ENCODE results near the gene TPST1. TPM values are rescaled to one million over a fixed set of nuclear protein-coding genes. Genes with fewer than 3 reads are reported as not detected.

TPST1 gene
- total and polyA plus RNA-seq, 2 of the 8 experiments (the other 6 are each of a cell fraction or from before 2014, with no cell fraction given): 8.2 to 18.4 TPM

DNA sequence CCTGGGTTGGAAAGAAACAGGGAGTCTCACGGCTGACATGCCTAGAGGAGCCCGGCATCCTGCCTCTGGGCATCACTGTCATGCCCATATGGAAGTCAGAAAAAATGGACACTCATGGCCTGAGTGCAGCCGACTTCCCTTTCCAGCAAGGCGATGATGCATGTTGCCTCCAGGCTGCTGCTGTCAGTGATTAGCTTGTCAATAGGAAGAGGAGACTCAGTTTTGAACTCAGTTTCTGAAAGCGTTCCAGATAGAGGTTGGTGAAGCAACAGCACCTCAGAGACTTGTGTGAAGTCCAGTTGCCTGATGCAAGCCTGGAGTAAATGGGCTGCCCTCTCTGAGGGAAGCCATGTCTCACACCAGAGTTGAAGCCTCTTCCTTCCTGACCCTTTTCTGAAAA, 148.4 kb downstream of the TPST1 start:
- Histone ChIP-seq H3K27me3 (replicated peaks in 1 of 4; ENCODE audit: control insufficient read depth in 3 of 4, extremely low read depth in 1 of 4, insufficient read depth in 3 of 4, low read length in 3 of 4) (no peaks in the 10 kb centered on the region), H2BK12ac (ENCODE audit: low read depth, low read length) (no peak overlapping the region), H3K56ac (replicated peaks; ENCODE audit: insufficient read length, low read depth, low read length) (no peak overlapping the region), H3K23ac (ENCODE audit: insufficient read length) (no peak overlapping the region), H3K79me2 (ENCODE audit: control insufficient read depth in 1 of 2, insufficient read depth in 2 of 2, low read length in 2 of 2) (no peaks in the 10 kb centered on the region), H3K23me2 (ENCODE audit: low read depth, low read length) (no peaks in the 10 kb centered on the region), H2BK15ac (ENCODE audit: low read length) (no peak overlapping the region), H3K4me3 (ENCODE audit: extremely low read depth in 1 of 4, insufficient read depth in 2 of 4, low read depth in 3 of 4, low read length in 4 of 4) (no peak overlapping the region), H3K27ac (ENCODE audit: low read depth, low read length) (no peak overlapping the region), H2AK5ac (ENCODE audit: low read depth, low read length) (no peak overlapping the region), H2BK120ac (replicated peaks; ENCODE audit: low read depth, low read length) (no peak overlapping the region), H4K20me1 (replicated peaks in 1 of 2; ENCODE audit: control insufficient read depth in 1 of 2, insufficient read depth in 2 of 2, low read length in 2 of 2) (no peaks in the 10 kb centered on the region), H3K79me1 (ENCODE audit: low read depth, low read length) (no peaks in the 10 kb centered on the region), H3K9me3 (ENCODE audit: insufficient read depth in 2 of 2, low read depth in 1 of 2, low read length in 1 of 2) (no peaks in the 10 kb centered on the region), H2BK20ac (ENCODE audit: low read length) (no peak overlapping the region), H3K4me2 (ENCODE audit: insufficient read depth in 1 of 2, low read depth in 2 of 2, low read length in 2 of 2) (no peak overlapping the region), H4K8ac (ENCODE audit: extremely low read depth, insufficient read depth, low read length) (no peak overlapping the region), H4K91ac (replicated peaks; ENCODE audit: insufficient read length, low read length) (no peak overlapping the region), H2AFZ (ENCODE audit: low read length) (no peak overlapping the region), H3K9ac (replicated peaks in 1 of 4; ENCODE audit: extremely low read depth in 1 of 4, low read depth in 3 of 4, low read length in 3 of 4) (no peak overlapping the region), H2BK5ac (ENCODE audit: low read depth, low read length) (no peak overlapping the region), H3K18ac (ENCODE audit: extremely low read depth, low read length) (no peak overlapping the region), H4K5ac (ENCODE audit: insufficient read length, low read depth, low read length) (no peak overlapping the region), H3K4me1 (replicated peaks in 1 of 4; ENCODE audit: control insufficient read depth in 3 of 4, insufficient read depth in 4 of 4, low read length in 3 of 4) (peaks cover 0 to 5% (median 2%) of the 10 kb centered on the region in 4 experiments; a peak in 2 of 7 replicates), H3K4ac (replicated peaks; ENCODE audit: insufficient read length, low read depth, low read length) (no peak overlapping the region), H3K36me3 (ENCODE audit: control insufficient read depth in 2 of 4, insufficient read depth in 4 of 4, low read length in 3 of 4) (no peaks in the 10 kb centered on the region), H3K14ac (ENCODE audit: insufficient read length) (no peak overlapping the region)
- DNase-seq (ENCODE audit: low read depth in 1 of 2, low spot score in 2 of 2) (no peak), FAIRE-seq (no peak)
- ChIA-PET POLR2A (ENCODE audit: partially characterized antibody) (interaction anchor here (1.8 kb wide), 1 partner anchor 13 kb away, joined by 4 read pairs; no protein-coding TSS in a partner anchor), CTCF (ENCODE audit: partially characterized antibody) (no interaction called here)
- WGBS, 2 experiments (ENCODE audit: extremely low coverage in 1 of 2, insufficient coverage in 1 of 2, insufficient read length in 1 of 2, insufficient replicate concordance in 2 of 2, low coverage in 1 of 2, low lambda C conversion rate in 2 of 2, missing lambda C conversion rate in 1 of 2): 82% methylated on average over 5 of the region's 5 CpGs; no CpG with 5 or more reads in 1 of the 2 experiments
- TF ChIP-seq, protein P1, sequence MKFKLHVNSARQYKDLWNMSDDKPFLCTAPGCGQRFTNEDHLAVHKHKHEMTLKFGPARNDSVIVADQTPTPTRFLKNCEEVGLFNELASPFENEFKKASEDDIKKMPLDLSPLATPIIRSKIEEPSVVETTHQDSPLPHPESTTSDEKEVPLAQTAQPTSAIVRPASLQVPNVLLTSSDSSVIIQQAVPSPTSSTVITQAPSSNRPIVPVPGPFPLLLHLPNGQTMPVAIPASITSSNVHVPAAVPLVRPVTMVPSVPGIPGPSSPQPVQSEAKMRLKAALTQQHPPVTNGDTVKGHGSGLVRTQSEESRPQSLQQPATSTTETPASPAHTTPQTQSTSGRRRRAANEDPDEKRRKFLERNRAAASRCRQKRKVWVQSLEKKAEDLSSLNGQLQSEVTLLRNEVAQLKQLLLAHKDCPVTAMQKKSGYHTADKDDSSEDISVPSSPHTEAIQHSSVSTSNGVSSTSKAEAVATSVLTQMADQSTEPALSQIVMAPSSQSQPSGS (IDR thresholded peaks at IDR 0.05; ENCODE audit: low read length): no peak
- TF ChIP-seq TAF7 (optimal IDR thresholded peaks at IDR 0.05; ENCODE audit: borderline replicate concordance, low read depth, low read length): no peak
- no peak for TF ChIP-seq KDM4A (IDR thresholded peaks at IDR 0.05; ENCODE audit: low read depth, low read length, severe bottlenecking)
- no peak for TF ChIP-seq TBP (IDR thresholded peaks at IDR 0.05; ENCODE audit: low read depth, low read length)
- TF ChIP-seq GABPA (IDR thresholded peaks at IDR 0.05; ENCODE audit: borderline replicate concordance, insufficient read depth, low read length): no peak
- TF ChIP-seq, protein P2, sequence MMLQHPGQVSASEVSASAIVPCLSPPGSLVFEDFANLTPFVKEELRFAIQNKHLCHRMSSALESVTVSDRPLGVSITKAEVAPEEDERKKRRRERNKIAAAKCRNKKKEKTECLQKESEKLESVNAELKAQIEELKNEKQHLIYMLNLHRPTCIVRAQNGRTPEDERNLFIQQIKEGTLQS (IDR thresholded peaks at IDR 0.05; ENCODE audit: insufficient read depth, low read depth, low read length): no peak
- TF ChIP-seq SIX5 (IDR thresholded peaks at IDR 0.05; ENCODE audit: low read depth, low read length): no peak
- TF ChIP-seq SAP30 (IDR thresholded peaks at IDR 0.05; ENCODE audit: insufficient read depth, insufficient replicate concordance, low read length): no peak

Measured in H1 (cell line).